ENCODE data around the gene FCER1G. TPM values are rescaled to one million over a fixed set of nuclear protein-coding genes. Genes with fewer than 3 reads are reported as not detected.
A peak's percentile ranks its signal among the peaks of the same experiment; 100 is the strongest.

Gene FCER1G
- total and polyA plus RNA-seq, 9 of the 15 experiments (the other 6 are each of a cell fraction or from before 2014, with no cell fraction given) = 0.15 to 0.69 (median 0.31) TPM; not detected in 2

DNA sequence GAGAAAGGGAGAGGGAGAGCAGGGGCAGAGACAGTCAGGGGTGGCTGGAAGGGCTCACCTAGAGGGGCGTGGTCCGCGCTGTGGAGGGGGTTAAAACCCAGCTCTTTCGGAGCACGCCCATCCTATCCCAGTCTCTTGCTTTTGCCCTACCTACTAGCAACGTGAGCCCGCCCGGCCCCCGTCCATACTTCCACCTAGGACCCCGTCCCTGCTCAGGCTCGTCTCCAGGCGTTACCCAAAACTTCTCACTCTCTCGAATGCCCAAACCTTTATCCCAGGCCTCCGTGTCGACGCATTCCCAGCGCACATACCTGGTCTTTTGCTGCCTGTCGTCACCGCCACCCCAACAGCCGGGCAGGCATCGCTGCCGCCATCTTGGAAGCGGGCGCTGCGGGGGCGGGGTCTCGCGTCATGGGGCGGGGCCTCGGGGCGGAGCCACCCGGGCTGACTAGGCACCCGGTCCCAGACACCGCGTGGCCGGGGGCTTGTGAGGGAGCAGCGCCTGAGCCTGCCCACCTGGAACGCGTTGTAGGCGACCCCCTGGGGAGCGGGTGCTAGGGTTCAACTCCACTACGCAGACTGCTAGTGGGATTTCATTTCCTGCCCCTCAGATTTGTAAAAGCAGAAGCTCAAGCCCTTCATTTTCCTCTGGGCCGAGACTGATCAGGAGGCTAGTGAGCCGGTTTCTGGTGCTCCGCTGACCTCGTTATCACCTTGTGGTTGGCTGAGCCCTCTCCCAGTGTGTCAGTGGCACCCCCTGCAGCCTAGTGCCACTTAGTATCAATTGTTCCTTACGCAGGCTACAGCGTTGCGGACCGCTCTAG is 37.8 kb upstream of the FCER1G start, which contains the start of gene B4GALT3 (continued):
- TF ChIP-seq GABPB1 (CRISPR knock-in tag; IDR thresholded peaks at IDR 0.05) (no peak; the same call in 1 of the 2 replicates), MBD2 (IDR thresholded peaks at IDR 0.05; ENCODE audit: borderline replicate concordance, low read depth) (peak; percentile 41; the same call in 1 of the 2 replicates), POLR3A (IDR thresholded peaks at IDR 0.05; ENCODE audit: borderline replicate concordance, extremely low read depth, insufficient read depth, insufficient read length) (no peak), STAT5B (CRISPR knock-in tag; IDR thresholded peaks at IDR 0.05) (no peak), PTTG1 (tag; IDR thresholded peaks at IDR 0.05; ENCODE audit: low read depth) (no peak), ELF2 (CRISPR knock-in tag; IDR thresholded peaks at IDR 0.05) (no peak), ELF1 (tag; IDR thresholded peaks at IDR 0.05) (no peak), KDM5B (IDR thresholded peaks at IDR 0.05; ENCODE audit: insufficient replicate concordance, low read depth, low read length) (peak; percentile 96), EGR1 (conservative IDR thresholded peaks at IDR 0.05) (peak; percentile 92), SMARCC2 (IDR thresholded peaks at IDR 0.05; ENCODE audit: low read depth) (0 out of 2 replicates have a peak, but pooled peaks have one; percentile 24), ZNF184 (CRISPR knock-in tag; IDR thresholded peaks at IDR 0.05) (no peak), PTBP1 (IDR thresholded peaks at IDR 0.05; ENCODE audit: low read depth, low read length) (no peak), SMARCE1 (IDR thresholded peaks at IDR 0.05) (peak; percentile 23; the same call in 1 of the 2 replicates), TBP (optimal IDR thresholded peaks at IDR 0.05; ENCODE audit: low read depth, low read length) (peak; percentile 85), CBX2 (IDR thresholded peaks at IDR 0.05; ENCODE audit: insufficient read depth, low read length, poor library complexity, severe bottlenecking) (no peak), KDM4B (IDR thresholded peaks at IDR 0.05; ENCODE audit: borderline replicate concordance in 2 of 2, low read depth in 1 of 2) (no peak), MIER1 (IDR thresholded peaks at IDR 0.05; ENCODE audit: low read depth) (no peak), HMGN3 (IDR thresholded peaks at IDR 0.05; ENCODE audit: borderline replicate concordance, extremely low read depth, insufficient read length, low read depth, low read length) (peak; percentile 72), NRF1 (conservative IDR thresholded peaks at IDR 0.05 in 1 of 2, IDR thresholded peaks at IDR 0.05 in 1 of 2) (peak; percentile 47 to 65), ZNF717 (CRISPR knock-in tag; IDR thresholded peaks at IDR 0.05) (no peak), ZNF785 (CRISPR knock-in tag; IDR thresholded peaks at IDR 0.05) (no peak), RFX7 (CRISPR knock-in tag; IDR thresholded peaks at IDR 0.05) (no peak), NFIC (IDR thresholded peaks at IDR 0.05) (peak; percentile 55)
- TF ChIP-seq, protein P1, sequence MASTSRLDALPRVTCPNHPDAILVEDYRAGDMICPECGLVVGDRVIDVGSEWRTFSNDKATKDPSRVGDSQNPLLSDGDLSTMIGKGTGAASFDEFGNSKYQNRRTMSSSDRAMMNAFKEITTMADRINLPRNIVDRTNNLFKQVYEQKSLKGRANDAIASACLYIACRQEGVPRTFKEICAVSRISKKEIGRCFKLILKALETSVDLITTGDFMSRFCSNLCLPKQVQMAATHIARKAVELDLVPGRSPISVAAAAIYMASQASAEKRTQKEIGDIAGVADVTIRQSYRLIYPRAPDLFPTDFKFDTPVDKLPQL (IDR thresholded peaks at IDR 0.05; ENCODE audit: extremely low read depth, insufficient read length) = no peak
- TF ChIP-seq, protein P2, sequence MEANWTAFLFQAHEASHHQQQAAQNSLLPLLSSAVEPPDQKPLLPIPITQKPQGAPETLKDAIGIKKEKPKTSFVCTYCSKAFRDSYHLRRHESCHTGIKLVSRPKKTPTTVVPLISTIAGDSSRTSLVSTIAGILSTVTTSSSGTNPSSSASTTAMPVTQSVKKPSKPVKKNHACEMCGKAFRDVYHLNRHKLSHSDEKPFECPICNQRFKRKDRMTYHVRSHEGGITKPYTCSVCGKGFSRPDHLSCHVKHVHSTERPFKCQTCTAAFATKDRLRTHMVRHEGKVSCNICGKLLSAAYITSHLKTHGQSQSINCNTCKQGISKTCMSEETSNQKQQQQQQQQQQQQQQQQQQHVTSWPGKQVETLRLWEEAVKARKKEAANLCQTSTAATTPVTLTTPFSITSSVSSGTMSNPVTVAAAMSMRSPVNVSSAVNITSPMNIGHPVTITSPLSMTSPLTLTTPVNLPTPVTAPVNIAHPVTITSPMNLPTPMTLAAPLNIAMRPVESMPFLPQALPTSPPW (CRISPR knock-in tag; IDR thresholded peaks at IDR 0.05) = peak; percentile 60
- TF ChIP-seq, protein P3, sequence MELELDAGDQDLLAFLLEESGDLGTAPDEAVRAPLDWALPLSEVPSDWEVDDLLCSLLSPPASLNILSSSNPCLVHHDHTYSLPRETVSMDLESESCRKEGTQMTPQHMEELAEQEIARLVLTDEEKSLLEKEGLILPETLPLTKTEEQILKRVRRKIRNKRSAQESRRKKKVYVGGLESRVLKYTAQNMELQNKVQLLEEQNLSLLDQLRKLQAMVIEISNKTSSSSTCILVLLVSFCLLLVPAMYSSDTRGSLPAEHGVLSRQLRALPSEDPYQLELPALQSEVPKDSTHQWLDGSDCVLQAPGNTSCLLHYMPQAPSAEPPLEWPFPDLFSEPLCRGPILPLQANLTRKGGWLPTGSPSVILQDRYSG (tag; conservative IDR thresholded peaks at IDR 0.05; ENCODE audit: low read depth) = 0 out of 2 replicates have a peak, but pooled peaks have one; percentile 57
